Duodenal mucosa (tissue), 2 donors: ENCODE measurements around the gene COQ8A.
A peak's percentile ranks its signal among the peaks of the same experiment; 100 is the strongest.

ENCODE experiments used
- H3K27ac ChIP-seq: one replicate; pipeline ENCODE4 v1.7.0; 2013; ENCODE audit warnings: low read depth, low read length
- H3K27me3 ChIP-seq, 2 donors: one replicate each; pipeline ENCODE4 v1.7.0; 2013; ENCODE audit warnings: low read length in 2 of 2, control low read depth in 1 of 2; ENCODE audit not compliant: insufficient read depth in 2 of 2, control insufficient read depth in 1 of 2
- H3K36me3 ChIP-seq, 2 donors: one replicate each; pipeline ENCODE4 v1.7.0; 2013; ENCODE audit warnings: low read length in 2 of 2, control low read depth in 1 of 2; ENCODE audit not compliant: insufficient read depth in 2 of 2, control insufficient read depth in 1 of 2
- H3K4me1 ChIP-seq, 2 donors: one replicate each; pipeline ENCODE4 v1.7.0; 2013; ENCODE audit warnings: low read length in 2 of 2, control low read depth in 1 of 2; ENCODE audit not compliant: insufficient read depth in 2 of 2, control insufficient read depth in 1 of 2
- H3K4me3 ChIP-seq, 2 donors: one replicate each; pipeline ENCODE4 v1.7.0; 2013; ENCODE audit warnings: low read length in 2 of 2, low read depth in 1 of 2
- H3K9ac ChIP-seq, 2 donors: one replicate each; pipeline ENCODE4 v1.7.0; 2013; ENCODE audit warnings: low read length in 2 of 2, low read depth in 1 of 2
- H3K9me3 ChIP-seq, 2 donors: one replicate each; pipeline ENCODE4 v1.7.0; 2013; ENCODE audit warnings: low read length in 2 of 2, control low read depth in 1 of 2; ENCODE audit not compliant: control insufficient read depth in 1 of 2

Gene COQ8A

GRCh38 chr1:226967665-226968064 lies 27.6 kb downstream of the COQ8A start:
- no peak overlapping the region for H3K9ac ChIP-seq
- no peaks in the 10 kb centered on the region for H3K27me3 ChIP-seq
- H3K36me3 ChIP-seq, result peaks cover 21 to 62% of the 10 kb centered on the region in 2 donors
- H3K4me1 ChIP-seq, result no peaks in the 10 kb centered on the region
- peaks cover 0 to 5% of the 10 kb centered on the region in 2 donors for H3K9me3 ChIP-seq
- no peak overlapping the region for H3K27ac ChIP-seq
- H3K4me3 ChIP-seq, result no peak overlapping the region

- no peak overlapping the region for H3K27ac ChIP-seq
- peaks cover 8 to 41% of the 10 kb centered on the region in 2 donors for H3K36me3 ChIP-seq
- no peak overlapping the region for H3K9ac ChIP-seq
- peaks cover 0 to 5% of the 10 kb centered on the region in 2 donors for H3K9me3 ChIP-seq
- H3K4me3 ChIP-seq, result no peak overlapping the region
- no peaks in the 10 kb centered on the region for H3K27me3 ChIP-seq
- H3K4me1 ChIP-seq, result peaks cover 14 to 22% of the 10 kb centered on the region in 2 donors
Observed at GRCh38 chr1:226971765-226972164, 31.7 kb downstream of the COQ8A start.

GRCh38 chr1:226972931-226973330 lies 32.8 kb downstream of the COQ8A start:
- H3K9me3 ChIP-seq, result peaks cover 0 to 5% of the 10 kb centered on the region in 2 donors
- no peak overlapping the region for H3K4me3 ChIP-seq
- H3K9ac ChIP-seq, result no peak overlapping the region
- peaks cover 14 to 22% of the 10 kb centered on the region in 2 donors for H3K4me1 ChIP-seq
- peaks cover 8 to 40% of the 10 kb centered on the region in 2 donors for H3K36me3 ChIP-seq
- no peaks in the 10 kb centered on the region for H3K27me3 ChIP-seq
- no peak overlapping the region for H3K27ac ChIP-seq

DNA sequence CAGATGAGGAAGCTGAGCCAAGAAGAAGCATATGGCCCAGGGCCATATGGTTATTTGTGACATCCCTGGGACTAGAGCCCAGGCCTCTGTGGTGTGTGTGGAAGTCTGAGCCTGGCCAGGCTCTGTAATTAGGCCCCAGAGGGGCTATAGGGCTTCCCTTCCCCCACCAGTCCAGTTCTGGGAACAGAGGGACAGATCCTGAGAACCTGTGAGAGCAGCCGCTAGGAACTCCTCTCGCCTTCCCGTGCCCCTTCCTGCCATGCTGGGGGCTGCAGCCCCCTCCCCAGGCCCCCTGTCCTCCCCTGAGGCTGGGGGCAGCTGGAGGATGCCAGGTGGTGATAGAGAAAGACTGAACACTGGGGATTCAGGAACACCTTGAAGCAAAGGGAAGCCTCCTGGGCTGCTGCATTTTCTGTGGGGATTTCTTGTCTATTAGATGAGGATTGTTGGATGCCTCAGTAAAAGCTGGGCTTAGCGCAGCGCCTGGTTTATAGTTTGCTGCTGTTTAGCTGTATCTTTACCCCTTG lies 33.3 kb downstream of the COQ8A start:
- H3K27me3 ChIP-seq, result no peaks in the 10 kb centered on the region
- H3K4me1 ChIP-seq, result peaks cover 14 to 22% of the 10 kb centered on the region in 2 donors
- H3K4me3 ChIP-seq, result no peak overlapping the region
- H3K9ac ChIP-seq, result no peak overlapping the region
- peaks cover 0 to 5% of the 10 kb centered on the region in 2 donors for H3K9me3 ChIP-seq
- peaks cover 8 to 45% of the 10 kb centered on the region in 2 donors for H3K36me3 ChIP-seq
- H3K27ac ChIP-seq, result peak overlapping the region; percentile 4

GRCh38 chr1:226973898-226974543 lies 33.9 kb downstream of the COQ8A start:
- Histone ChIP-seq H3K9ac (no peak overlapping the region), H3K4me3 (no peak overlapping the region), H3K36me3 (peaks cover 8 to 51% of the 10 kb centered on the region in 2 donors)

DNA sequence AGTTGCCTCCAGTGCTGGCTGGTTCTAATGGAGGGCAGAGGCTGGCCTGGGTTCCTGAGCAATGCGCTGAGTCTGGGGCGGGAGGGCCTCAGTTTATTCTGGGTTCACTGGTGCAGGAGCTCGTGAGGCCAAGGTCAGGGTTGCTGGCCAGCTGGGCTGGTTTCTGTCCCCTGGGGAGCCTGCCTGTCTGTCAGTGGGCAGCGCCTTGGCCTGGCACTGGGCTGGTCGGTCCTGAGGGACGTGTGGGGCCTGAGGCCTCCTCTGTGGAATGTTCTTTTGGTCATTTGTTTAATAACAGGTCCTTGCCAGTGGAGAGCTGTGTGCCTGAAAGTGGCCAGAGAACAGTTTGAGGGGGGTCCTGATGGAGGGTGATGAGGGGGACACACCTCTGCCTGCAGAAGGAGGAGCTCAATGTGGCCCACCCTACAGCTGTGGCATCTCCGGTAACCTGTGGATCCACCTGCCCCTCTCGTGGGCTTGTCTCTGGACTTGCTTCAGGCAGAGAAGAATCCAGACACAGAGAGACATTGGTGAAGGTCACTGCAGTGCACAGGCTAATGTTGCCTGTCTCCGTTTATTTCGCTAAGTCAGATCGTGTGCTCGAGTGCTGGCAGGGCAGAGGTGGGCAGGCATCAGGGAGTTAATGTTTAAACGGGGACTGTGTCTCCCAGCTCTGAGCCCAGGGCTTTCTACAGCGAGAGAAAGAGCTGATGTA lies 34.6 kb downstream of the COQ8A start:
- Histone ChIP-seq H3K9me3 (peaks cover 0 to 5% of the 10 kb centered on the region in 2 donors), H3K4me1 (peaks cover 14 to 22% of the 10 kb centered on the region in 2 donors), H3K9ac (no peak overlapping the region), H3K27me3 (no peaks in the 10 kb centered on the region), H3K36me3 (peaks cover 8 to 48% of the 10 kb centered on the region in 2 donors), H3K4me3 (no peak overlapping the region), H3K27ac (peak overlapping the region; percentile 82)

More at GRCh38 chr1:226973898-226974543, 33.9 kb downstream of the COQ8A start:
- Histone ChIP-seq H3K4me1 (peaks cover 14 to 22% of the 10 kb centered on the region in 2 donors), H3K27me3 (no peaks in the 10 kb centered on the region), H3K27ac (peak overlapping the region; percentile 82), H3K9me3 (peaks cover 0 to 5% of the 10 kb centered on the region in 2 donors)

DNA sequence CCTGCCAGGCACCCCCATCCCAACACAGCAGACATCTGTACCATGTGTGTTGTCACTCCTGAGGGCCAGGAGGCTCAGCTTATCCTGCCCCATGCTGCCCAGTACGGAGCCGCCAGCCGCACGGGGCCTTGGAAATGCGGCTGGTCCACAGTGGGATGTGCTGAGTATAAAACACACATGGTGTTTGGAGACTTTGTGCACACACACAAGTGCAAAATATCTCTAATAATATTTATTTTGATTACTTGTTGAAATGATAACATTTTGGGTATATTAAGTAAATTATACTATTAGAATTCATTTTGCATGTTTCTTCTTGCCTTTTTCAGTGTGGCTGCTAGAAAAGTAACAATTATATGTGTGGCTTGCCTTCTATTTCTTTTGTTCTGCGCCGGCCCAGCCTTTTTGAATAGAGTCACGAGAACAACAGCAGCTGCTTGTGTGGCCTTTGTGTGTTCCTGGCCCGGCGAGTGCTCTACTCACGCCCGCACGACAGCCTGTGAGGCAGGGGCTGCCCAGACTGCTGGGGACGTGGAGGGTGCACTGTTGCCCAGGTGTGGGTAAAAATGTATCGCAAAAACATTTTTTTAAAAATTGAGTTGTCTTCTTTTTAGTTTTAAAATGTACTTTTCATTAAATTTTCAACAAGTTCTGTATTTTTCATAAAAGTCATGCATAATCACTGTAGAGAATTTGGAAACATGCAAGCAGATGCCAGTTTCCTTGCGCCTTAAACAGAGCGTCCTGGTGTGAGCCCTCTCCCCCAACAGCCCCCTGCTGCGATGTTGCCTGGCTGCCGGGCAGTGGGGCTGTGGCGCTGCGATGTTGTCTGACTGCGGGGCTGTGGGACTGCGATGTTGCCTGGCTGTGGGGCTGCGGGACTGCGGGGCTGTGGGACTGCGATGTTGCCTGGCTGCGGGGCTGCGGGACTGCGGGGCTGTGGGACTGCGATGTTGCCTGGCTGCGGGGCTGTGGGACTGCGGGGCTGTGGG lies 35.5 kb downstream of the COQ8A start:
- Histone ChIP-seq H3K4me3 (no peak overlapping the region), H3K27ac (no peak overlapping the region), H3K36me3 (peaks cover 8 to 49% of the 10 kb centered on the region in 2 donors), H3K4me1 (peaks cover 14 to 22% of the 10 kb centered on the region in 2 donors), H3K9ac (no peak overlapping the region), H3K9me3 (peaks cover 0 to 5% of the 10 kb centered on the region in 2 donors), H3K27me3 (no peaks in the 10 kb centered on the region)

DNA sequence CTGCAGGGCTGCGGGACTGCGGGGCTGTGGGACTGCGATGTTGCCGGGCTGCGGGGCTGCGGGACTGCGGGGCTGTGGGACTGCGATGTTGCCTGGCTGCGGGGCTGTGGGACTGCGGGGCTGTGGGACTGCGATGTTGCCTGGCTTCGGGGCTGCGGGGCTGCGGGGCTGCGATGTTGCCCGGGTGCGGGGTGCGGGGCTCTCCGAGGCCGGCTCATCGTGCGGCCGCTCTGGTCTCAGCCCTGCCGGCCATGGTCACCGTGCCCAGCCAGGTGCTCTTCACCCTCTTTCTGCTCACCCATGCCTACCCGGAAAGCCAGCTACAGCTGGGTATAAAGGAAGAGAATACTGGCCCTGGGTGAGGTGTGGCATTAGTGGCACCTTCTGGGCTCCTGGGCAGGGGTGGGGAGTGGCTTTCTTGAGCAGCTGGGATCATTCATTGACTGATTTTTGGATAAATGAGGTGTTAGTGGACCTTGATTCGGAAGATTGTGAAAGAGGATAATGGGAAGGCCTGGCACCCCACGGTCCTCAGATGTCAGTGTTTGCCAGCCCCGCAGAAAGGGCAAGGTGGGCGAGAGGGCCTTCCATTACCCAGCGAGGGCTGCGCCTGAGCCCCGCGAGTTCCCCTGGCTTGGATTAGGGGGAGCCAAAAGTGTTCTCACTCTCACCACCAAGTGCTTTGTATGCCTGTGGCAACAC lies 36.3 kb downstream of the COQ8A start:
- Histone ChIP-seq H3K9ac (no peak overlapping the region), H3K36me3 (peaks cover 8 to 50% of the 10 kb centered on the region in 2 donors), H3K9me3 (peaks cover 0 to 5% of the 10 kb centered on the region in 2 donors), H3K27ac (no peak overlapping the region), H3K27me3 (no peaks in the 10 kb centered on the region), H3K4me3 (no peak overlapping the region), H3K4me1 (peaks cover 14 to 22% of the 10 kb centered on the region in 2 donors)

- no peaks in the 10 kb centered on the region for H3K9me3 ChIP-seq
Observed at GRCh38 chr1:226976978-226977642, 37.0 kb downstream of the COQ8A start.

More at GRCh38 chr1:226976978-226977642, 37.0 kb downstream of the COQ8A start:
- Histone ChIP-seq H3K4me1 (peaks cover 14 to 22% of the 10 kb centered on the region in 2 donors), H3K4me3 (no peak overlapping the region), H3K27me3 (no peaks in the 10 kb centered on the region), H3K27ac (no peak overlapping the region), H3K9ac (no peak overlapping the region), H3K36me3 (peaks cover 2 to 45% of the 10 kb centered on the region in 2 donors)
